ENCODE results near the gene DOCK1.

Gene DOCK1

DNA sequence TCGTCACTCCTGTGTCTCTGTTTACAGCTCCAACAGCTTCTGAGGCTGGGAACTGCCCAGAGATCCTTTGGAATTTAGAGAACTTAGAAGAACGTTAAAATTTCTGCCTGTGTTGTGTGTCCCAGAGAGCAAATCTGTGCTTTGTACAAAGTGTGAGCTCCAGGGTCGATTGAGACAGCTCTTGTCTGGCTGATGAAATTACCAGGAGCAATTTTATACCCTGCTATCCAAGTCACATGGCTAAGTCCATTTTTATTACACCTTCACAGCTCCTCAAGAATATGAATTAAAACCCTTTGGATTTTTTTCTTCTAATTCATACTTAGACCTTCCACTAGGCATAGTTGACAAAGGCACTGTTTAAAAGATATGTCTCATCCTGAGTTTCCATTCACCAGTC is 337.7 kb downstream of the DOCK1 start:
- no peak overlapping the region for H3K27ac ChIP-seq
- no peak for DNase-seq (ENCODE audit: low read depth, low spot score)

DNA sequence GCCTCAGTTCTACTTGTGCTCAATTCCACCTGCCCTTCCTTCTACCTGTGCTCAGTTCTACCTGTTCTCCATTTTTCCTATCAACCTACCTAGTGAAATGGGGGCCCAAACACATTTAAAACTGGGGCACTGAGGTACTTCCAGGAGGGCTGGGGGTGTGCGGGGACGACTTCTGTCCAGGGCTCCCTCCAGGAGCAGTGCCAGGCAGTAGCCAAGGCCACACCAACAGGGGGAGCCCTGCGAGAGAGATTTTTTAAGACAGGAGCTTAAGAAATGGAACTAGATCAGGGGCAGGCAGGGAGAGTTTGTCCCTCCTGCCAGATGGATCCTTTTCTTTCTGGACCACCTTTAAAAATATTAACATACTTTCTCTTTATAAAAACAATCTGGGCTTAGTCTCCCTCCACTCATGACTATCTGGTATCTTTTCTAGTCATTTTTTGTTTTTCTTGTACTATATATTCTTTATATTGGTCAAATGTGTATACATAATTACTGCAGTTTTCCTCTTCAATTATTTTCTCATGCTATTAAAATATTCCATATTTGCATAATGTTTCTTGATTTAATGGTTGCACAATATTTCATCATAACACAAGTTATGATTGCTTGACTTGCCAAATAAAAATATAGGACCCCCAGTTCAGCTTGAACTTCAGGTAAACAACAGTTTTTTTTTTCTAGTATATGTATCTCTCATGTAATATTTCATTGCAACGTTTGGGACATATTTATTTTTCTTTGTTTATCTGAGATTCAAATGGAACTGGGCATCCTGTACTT is 338.5 kb downstream of the DOCK1 start:
- H3K27ac ChIP-seq, result no peak overlapping the region
- no peak for DNase-seq (ENCODE audit: low read depth, low spot score)

DNA sequence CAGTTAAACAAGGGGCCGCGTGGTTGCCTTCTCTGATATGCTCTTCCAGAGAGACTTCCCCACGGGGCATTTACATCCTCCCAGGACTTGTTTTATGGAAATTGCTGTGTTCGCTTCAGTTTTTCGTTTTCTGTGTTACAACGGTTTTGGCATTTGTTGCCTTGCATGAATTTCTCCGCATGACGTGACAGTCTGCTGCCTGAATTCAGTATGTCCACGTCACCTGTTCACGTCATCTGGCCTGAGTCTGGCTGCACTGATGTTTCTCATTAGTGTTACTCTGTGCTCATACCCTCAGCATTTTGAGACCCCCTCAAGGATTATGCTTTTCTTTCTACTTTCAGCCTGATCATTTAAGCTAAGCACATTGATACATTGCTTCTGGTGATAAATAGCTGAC is 340.2 kb downstream of the DOCK1 start:
- no peak for DNase-seq (ENCODE audit: low read depth, low spot score)
- no peak overlapping the region for H3K27ac ChIP-seq

DNA sequence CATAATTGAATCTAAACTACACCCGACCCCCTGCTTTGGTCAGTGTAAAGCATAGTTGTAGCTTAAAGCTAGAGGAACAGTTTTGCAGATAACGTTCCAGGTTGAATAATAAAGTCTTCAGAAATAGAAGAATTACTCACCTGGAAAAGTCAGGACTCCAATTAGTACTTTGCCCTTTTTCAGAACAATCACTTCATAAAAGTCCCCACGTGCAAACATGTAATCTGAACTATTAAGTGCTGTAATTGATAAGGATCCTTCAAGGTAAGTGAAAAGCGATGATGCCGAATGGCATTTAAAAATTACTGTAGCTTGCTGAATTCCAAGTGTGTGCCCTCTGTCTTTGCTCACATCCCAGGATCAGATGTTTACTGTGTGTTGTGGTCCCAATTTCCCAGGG is 344.8 kb downstream of the DOCK1 start:
- no peak for DNase-seq (ENCODE audit: low read depth, low spot score)
- no peak overlapping the region for H3K27ac ChIP-seq

DNA sequence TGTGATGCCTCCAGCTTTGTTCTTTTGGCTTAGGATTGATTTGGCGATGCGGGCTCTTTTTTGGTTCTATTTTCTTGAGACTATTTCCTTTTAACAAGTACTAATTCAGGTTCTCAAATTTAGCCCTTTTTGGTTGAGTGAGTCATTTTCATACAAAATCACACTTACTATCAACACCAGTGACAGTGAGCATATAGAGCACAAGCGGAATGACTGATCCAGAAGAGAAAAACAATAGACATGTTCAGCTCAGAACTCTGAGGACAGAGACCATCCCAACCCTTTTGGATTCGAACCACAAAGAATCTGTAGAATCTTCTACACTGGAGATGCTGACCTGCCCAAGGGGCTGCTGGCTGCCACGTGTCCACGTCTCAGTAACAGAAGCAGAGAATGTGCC is 347.6 kb downstream of the DOCK1 start:
- DNase-seq (ENCODE audit: low read depth, low spot score), result no peak
- no peak overlapping the region for H3K27ac ChIP-seq

DNA sequence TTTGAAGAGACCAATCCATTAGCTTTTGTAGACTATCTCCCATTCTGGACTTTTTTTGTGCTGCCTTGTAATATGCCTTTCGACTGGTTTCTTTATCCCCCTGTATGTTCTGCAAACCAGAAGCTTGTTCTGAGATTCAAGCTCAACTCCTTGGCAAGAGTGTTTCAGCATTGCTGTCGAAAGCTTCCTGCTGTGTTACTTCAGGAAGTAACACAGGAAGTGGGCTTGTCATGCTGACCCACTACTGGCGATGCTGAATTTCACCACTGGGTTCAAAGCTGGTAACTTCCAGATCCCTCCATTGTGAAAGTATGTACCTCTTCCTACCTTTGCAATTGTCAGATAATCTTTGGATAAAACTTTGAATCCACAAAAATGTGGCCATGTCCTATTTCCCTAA is 349.0 kb downstream of the DOCK1 start:
- no peak for DNase-seq (ENCODE audit: low read depth, low spot score)
- H3K27ac ChIP-seq, result no peak overlapping the region

DNA sequence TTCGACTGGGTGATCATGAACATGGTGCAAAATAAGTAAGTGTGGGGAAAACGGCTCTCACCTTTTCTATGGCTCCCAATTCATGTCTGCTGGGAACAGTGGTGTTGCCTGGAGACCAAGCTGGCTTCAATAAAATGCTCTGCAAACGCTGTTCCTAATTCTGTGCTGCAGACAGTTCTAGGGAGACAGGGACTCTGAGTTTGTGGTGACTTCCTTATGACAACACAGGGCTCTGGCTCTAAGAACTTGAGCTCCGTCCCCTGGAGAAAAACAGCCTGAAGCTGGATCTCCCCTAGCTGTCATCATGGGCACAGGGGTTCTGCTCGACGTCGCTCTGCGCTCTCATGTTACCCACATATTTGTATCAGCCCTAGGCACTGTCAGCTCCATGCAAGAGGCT is 352.2 kb downstream of the DOCK1 start:
- H3K27ac ChIP-seq, result no peak overlapping the region
- DNase-seq (ENCODE audit: low read depth, low spot score), result no peak

DNA sequence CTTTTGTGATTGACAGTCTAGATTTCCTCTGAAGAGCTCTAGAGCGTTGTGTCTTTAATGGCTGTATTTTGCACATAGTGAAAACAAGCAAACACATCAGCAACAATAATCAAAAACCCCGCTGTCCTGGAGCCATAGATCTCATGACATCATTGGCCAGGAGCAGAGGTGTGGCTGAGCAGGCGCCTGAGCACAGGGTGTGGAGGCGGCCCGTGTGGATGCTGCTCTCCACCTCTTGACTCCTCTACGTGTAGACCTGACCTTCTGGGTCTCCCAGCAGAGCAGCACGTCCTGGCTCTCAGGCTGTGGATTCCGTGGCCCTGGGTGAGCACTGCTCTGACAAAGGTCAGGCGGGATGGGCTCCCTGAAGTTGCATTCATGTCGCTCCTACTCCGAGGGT is 354.1 kb downstream of the DOCK1 start:
- no peak overlapping the region for H3K27ac ChIP-seq
- no peak for DNase-seq (ENCODE audit: low read depth, low spot score)

DNA sequence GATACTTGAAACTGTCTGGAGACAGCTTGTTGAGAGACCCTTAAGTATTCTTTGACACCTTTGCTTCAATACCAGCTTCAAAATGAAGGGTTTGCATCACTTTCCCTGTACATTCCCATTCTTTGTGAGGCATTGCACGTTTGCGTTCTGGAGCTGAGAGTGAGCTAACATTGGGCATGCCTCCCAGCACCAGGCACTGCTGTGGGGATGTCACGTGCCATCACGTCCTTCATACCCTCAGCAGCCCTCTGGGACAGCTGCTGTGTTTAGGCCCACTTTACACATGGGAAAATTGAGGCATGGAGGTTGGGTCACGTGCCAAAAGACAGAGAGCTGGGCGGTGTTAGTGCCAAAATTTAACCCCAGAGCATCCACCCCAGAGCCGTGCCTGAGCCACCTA is 357.4 kb downstream of the DOCK1 start:
- no peak for DNase-seq (ENCODE audit: low read depth, low spot score)
- H3K27ac ChIP-seq, result no peak overlapping the region

DNA sequence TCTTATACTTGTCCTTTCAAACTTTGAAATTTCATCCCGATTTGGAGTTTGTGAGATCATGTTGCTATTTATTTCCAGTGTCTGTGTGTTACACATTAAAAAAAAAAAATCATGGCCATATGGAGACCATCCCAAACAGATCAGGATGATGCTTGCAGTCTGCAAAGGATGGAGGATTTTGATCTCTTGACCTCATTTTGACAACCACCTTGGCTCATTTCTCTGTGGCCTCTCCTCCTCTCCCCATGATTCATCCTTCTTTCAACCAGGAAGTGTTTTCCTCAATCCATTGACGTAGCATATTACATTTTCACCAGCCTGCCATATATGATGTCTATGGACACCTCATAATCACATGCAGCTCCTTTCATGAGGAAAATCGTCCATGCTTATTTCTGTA is 360.1 kb downstream of the DOCK1 start:
- H3K27ac ChIP-seq, result no peak overlapping the region
- DNase-seq (ENCODE audit: low read depth, low spot score), result no peak

DNA sequence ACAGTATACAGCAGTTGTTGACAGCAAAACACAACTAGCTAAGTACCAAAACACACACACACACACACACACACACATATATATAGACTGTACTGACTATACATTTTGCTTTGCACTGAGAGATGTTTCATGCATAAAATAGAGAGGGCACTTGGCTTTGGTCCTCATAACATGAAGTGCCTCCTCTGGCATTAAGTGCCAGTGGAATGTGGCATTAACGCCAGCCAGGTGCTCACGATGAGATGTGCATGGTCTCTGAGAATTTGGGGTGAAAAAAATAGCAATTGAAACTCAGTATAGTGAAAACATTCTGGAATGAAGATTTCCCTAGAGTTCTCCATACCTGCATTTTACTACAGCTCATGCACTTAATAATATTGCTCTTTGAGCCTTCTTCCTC is 361.2 kb downstream of the DOCK1 start:
- no peak for DNase-seq (ENCODE audit: low read depth, low spot score)
- H3K27ac ChIP-seq, result no peak overlapping the region

DNA sequence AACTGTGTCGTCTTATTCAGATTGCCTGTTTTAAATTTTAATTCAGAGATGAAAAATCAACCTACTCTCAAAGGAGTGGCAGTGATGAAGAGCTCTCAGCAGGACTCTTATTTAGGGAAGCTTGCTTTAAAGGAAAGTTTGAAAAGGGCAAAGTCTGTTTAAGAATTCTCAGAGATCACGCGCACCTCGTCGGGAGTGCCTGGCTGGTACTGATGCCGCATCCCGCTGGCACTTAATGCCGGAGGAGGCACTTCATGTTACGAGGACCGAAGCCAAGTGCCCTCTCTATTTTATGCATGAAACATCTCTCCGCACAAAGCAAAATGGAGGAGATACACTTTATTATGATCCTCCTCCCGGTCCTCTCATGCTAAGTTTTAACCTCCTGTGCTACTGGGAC is 362.2 kb downstream of the DOCK1 start:
- DNase-seq (ENCODE audit: low read depth, low spot score), result no peak
- no peak overlapping the region for H3K27ac ChIP-seq

DNA sequence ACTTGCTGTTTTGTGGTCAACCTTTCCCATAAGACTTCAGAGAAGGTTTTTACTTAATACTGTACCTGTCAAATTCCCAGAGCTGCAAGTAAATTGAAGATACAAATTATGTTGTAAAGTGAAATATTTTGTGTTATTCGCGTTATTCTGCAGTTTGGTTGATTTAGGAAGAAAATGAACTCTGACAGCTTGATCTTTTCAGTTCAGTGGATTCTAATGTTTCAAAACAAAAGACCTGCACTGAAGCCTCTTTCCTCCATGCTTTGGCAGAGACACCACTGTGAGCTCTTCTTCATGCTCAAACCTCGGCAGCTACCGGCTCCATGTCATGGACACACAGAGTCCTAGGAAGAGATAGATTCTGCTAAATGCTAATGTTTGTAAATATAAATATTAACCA is 366.8 kb downstream of the DOCK1 start:
- DNase-seq (ENCODE audit: low read depth, low spot score), result no peak
- H3K27ac ChIP-seq, result no peak overlapping the region

DNA sequence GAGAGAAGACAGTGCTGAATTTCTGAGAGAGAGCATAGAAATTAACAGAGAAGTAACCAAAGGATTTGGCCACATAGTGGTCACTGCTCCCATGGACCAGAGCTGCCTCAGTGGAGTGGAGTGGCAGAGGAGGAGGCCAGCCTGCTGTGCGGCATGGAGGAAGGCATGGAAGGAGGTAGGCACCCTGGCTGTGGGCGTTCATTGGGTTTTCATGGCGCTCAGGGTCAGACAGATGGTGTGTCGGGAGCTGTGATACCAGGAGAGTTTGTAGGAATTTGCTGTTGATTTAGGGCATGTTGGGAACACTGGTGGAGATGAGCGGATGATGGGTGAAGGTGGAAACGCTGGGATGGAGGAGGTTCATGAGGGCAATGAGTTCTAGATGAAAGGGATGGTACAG is 370.0 kb downstream of the DOCK1 start:
- no peak for DNase-seq (ENCODE audit: low read depth, low spot score)
- no peak overlapping the region for H3K27ac ChIP-seq

DNA sequence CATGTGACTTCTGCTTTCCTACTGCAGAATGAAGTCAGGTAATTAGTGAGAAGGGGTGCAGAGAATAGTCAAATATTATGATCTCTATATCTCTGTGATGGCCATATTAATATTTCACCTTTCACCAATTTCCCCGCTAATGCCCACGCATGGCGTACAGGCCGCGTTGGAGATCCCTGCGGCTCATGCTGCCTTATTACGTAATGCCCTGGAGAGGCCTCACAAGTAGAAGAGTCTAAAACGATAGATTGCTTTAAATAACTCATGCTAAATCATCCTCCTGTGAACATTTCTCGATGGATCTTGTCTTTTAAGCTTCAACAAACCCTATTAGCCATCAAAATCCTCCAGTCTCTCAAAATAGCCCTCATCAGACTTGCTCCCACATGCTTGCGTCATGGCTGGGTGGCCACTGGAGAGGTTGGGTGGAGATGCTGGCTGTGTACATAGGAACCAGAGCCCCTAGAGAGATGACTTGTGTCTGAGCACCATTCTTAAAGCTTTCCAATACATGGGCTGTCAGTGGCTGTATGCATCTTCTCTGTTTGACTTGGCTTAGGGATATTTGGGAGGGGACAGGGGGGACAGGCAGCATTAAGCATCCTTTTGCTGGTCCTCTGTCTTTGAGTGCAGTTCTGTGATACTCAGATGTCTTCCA is 370.7 kb downstream of the DOCK1 start:
- H3K27ac ChIP-seq, result no peak overlapping the region
- DNase-seq (ENCODE audit: low read depth, low spot score), result no peak

DNA sequence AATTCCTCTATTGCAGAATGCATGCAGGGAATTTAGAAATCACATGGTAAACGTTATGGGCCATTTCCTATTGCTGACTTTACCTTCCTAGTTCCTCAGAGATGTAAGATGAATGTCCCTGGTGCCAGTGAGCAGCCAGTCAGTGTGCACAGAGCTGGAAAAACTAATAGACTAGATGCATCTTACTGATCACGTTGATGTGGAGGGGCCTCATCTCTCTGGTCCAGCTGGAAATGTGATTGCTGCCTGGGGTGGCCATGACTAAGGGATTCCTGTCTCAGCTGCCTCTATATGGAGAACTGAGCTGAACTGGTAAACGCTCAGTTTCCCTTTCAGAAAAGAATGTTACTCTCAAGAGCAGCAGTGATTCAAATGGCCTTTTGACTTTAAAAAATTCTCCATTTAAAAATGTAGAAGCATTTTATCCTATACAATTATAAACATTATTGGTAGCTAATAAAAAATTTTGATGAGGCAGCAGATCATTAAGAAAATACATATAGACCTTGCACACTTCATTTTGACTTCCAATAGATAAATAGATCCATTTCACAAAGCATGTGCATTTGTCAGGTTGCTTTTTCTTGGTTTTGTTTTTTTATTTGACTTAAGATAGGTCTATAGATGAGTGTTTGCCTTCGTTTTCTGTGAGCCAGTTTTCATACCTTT is 371.7 kb downstream of the DOCK1 start:
- DNase-seq (ENCODE audit: low read depth, low spot score), result no peak
- H3K27ac ChIP-seq, result no peak overlapping the region

DNA sequence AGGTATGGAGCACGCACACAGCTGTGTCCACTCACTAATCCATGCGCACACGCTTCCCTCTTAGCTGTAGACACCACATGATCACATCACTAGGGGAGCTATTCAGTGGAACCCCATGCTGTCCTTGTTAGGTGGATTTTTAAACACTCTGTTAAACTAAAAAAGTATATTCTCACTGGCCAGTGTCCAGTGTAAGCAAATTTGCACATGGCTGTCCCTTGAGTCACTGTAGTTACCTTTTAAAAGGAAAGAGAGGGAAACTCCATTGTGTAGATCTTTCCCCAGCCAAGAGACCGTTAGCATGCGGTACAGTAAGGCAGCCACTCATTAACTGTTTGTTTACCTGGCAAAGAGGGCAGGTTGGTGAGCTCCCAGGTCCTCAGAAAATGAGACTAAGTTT is 372.8 kb downstream of the DOCK1 start:
- no peak for DNase-seq (ENCODE audit: low read depth, low spot score)

DNA sequence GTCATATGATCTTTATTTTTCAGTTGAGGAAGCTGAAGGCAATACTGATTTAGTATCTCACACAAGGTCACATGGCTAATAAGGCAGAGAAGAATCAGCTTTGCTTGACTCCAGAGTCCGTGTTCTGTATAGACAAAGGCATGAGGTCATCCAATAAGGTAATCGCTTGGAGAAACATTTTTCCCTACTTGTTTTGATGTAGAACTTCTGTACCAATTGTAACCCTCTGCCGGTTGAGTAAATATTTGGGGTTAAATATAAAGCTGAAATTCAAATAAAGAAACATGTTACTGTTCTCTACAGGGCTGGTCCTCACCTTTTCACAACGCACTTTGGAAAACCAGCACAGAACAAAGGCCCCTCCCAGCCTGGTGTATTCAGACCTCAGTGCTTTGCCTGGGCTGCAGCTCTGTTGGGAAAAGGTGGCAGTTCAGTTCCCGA is 374.1 kb downstream of the DOCK1 start:
- DNase-seq (ENCODE audit: low read depth, low spot score), result no peak
- no peak overlapping the region for H3K27ac ChIP-seq

More for the DNA sequence above, 372.8 kb downstream of the DOCK1 start:
- no peak overlapping the region for H3K27ac ChIP-seq

DNA sequence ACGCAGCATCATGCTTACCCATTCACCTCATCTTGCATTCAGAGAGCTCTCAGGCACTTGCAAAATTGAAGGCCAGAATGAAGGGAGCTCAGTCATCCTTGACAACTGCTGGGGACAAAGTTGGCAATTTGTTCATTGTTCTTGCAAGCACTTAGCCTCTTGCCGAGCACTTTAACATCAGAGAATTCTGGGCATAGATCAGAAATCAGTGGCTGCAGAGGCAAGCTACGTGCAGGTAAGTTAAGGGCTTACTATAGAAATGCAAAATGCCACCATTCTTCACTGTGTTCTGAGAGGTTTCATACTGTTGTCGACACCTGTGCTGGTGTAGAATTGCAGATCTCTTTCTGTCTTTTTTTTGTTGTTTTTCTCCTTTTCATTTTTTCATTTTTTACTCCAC is 375.2 kb downstream of the DOCK1 start:
- H3K27ac ChIP-seq, result no peak overlapping the region
- no peak for DNase-seq (ENCODE audit: low read depth, low spot score)

DNA sequence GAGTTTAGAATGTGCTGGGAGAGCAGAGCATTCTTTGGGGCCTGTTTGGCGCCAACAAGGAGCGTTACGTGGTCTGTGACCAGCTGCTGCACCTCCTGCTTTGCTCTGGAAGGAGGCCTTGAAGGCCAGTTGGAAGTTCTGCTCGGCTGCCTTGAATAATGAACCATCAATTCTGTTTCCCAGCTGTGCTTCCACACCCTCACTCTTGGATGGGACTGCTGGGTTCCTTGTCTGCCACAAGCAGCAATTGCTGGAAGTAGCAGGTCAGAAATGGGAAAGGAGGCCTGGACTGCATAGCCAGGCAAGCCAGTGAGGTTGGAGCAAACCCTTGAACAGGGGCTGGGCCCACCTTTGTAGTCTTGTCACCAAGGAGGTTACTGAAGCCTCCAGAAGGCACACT is 377.8 kb downstream of the DOCK1 start:
- no peak overlapping the region for H3K27ac ChIP-seq
- no peak for DNase-seq (ENCODE audit: low read depth, low spot score)

DNA sequence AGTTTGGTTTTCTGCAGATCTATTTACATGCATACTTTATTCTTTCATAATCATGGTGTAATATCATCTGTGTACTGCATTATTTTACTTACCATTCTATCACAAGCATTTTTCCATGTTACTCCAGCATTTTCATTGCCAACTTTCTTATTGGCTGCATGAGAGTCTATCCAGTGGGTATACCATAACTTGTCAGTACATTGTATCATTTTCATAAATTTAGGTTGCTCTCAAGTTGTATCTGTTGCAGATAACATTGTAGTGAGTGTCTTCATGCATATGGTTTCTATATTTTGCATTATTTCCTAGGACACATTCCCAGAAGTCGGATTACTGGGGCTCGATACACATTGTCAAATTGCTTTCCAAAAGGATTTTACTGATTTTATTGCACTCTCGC is 378.3 kb downstream of the DOCK1 start:
- DNase-seq (ENCODE audit: low read depth, low spot score), result no peak
- H3K27ac ChIP-seq, result no peak overlapping the region

DNA sequence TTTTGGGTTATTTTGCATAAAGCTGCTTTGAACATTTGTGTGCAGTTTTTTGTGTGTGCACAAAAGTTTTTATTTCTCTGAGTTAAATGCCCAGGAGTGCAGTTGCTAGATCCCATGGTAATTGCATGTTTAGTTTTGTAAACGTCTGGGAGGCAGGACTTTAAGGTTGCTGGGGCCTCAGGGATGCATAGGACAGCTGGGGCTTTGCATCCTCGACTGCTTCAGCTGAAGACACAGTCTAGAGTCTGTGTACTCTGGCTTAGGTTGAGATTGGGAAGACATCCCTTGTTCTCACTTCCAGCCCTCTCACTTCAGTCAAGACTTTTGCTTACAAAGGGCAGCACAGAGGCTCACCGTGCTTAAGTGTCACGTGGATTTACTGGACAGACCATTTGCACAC is 385.6 kb downstream of the DOCK1 start:
- no peak overlapping the region for H3K27ac ChIP-seq
- no peak for DNase-seq (ENCODE audit: low read depth, low spot score)
